ENCODE results near the gene CPEB1.

- TF ChIP-seq CTCF (IDR thresholded peaks at IDR 0.05), result no peak
- no peak for TF ChIP-seq POLR2A (IDR thresholded peaks at IDR 0.05)
Measured at GRCh38 chr15:82595203-82595602, 52.0 kb downstream of the CPEB1 start.

Data from Peyer's patch (tissue), 4 donors.